ENCODE results near the gene ADAMTS2.
"Not testable (repeated sequence)": the region's sequence is repeated elsewhere in the genome, so short reads cannot be mapped to it uniquely, and the experiment has no call there.

The ADAMTS2 gene

DNA sequence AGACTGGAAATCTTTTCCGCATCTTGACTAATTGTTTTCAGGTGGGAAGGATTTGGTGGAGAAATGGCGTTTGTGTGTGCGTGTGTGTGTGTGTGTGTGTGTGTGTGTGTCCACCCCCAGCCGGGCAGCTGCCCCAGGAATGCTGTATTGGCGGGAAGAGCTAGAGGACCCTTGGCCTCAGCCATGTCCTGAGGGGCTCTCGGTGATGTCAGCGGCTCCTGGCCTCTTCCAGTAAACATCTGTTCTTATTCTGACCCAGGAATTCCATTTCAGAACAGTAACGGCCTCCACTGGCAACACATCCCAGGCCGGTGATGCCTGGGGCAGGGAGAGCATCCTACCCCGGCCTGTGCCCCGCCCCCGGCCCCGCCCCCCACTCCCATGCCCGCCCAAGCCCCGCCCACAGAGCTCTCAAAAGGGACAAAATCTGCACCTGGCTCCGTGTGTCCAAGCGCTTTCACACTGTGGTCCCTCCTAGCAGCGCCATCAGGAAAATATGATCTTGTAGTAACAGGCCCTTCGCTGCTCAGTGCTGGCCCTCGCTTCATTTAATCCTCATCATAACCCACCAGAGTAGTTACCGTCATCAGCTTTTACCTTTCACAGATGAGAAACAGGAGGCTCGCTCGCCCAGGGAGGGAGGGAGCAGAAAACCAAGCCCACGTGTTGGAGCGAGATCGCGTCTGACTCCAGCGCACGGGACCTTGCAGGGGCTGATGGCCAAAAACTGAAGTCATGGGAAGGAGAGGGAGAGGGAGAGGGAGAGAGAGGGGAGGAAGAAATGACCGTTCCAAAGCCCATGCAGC lies 18.9 kb downstream of the ADAMTS2 start:
- Histone ChIP-seq H4K20me1 (ENCODE audit: low read depth, low read length) (no peaks in the 10 kb centered on the region), H3K27ac (ENCODE audit: low read depth, low read length) (no peak overlapping the region), H3K9ac (ENCODE audit: low read length) (no peak overlapping the region), H2AFZ (ENCODE audit: low read depth, low read length, severe bottlenecking) (no peak overlapping the region), H3K9me3 (ENCODE audit: insufficient read depth, low read length) (no peaks in the 10 kb centered on the region), H3K4me2 (ENCODE audit: low read depth, low read length, poor library complexity, severe bottlenecking) (no peak overlapping the region), H3K4me3 (ENCODE audit: insufficient read depth, low read length, poor library complexity, severe bottlenecking) (no peak overlapping the region), H3K27me3 (ENCODE audit: low read length) (no peaks in the 10 kb centered on the region), H3K79me2 (ENCODE audit: insufficient read depth, low read length) (no peaks in the 10 kb centered on the region), H3K9me2 (replicated peaks; ENCODE audit: insufficient read depth, low read length) (no peaks in the 10 kb centered on the region), H3F3A (ENCODE audit: insufficient read depth) (no peaks in the 10 kb centered on the region), H3K36me3 (ENCODE audit: low read length) (no peaks in the 10 kb centered on the region)
- TF ChIP-seq EZH2phosphoT487 (conservative IDR thresholded peaks at IDR 0.05; ENCODE audit: low read length) = no peak
- TF ChIP-seq, protein P1, sequence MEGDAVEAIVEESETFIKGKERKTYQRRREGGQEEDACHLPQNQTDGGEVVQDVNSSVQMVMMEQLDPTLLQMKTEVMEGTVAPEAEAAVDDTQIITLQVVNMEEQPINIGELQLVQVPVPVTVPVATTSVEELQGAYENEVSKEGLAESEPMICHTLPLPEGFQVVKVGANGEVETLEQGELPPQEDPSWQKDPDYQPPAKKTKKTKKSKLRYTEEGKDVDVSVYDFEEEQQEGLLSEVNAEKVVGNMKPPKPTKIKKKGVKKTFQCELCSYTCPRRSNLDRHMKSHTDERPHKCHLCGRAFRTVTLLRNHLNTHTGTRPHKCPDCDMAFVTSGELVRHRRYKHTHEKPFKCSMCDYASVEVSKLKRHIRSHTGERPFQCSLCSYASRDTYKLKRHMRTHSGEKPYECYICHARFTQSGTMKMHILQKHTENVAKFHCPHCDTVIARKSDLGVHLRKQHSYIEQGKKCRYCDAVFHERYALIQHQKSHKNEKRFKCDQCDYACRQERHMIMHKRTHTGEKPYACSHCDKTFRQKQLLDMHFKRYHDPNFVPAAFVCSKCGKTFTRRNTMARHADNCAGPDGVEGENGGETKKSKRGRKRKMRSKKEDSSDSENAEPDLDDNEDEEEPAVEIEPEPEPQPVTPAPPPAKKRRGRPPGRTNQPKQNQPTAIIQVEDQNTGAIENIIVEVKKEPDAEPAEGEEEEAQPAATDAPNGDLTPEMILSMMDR (IDR thresholded peaks at IDR 0.05; ENCODE audit: insufficient read depth, low read length, poor library complexity, severe bottlenecking) = no peak

DNA sequence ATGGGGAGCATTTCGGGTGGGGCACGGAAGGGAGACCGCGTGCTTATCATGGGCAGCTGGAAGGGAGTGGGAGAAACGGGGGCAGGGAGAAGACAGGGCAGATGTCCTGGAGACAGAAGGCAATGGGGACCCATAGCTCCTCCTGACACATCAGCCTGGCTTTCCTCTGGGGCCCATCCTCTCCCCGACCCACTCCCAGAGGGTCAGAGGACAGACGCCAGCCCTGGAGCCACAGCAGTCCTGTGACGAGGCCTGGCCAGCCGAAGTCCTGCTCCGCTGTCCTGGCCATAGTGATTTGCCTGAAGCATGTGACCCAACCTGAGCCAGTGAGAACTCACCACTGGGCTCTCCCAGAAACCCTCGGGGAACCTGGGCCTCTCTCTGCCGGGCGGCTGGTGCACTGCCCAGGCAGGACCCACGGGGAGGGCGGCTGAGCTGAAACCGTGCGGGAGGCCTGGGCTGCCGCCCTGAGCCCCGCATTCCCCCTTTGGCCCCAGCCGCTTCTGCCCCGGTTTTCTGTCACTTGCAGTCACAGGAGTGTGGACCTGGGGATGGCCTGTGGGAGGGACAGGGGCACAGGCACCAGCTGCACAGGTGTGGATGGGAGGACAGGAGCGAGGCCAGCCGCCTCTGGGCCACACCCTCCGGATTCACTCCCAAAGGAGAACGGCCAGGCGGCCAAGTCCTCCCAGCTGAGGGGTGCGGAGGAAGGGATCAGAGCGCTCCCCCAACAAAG lies 19.8 kb downstream of the ADAMTS2 start:
- H3K27ac ChIP-seq (ENCODE audit: low read depth, low read length) = no peak overlapping the region
- H3K79me2 ChIP-seq (ENCODE audit: insufficient read depth, low read length) = no peaks in the 10 kb centered on the region
- no peaks in the 10 kb centered on the region for H4K20me1 ChIP-seq (ENCODE audit: low read depth, low read length)
- no peak overlapping the region for H3K4me2 ChIP-seq (ENCODE audit: low read depth, low read length, poor library complexity, severe bottlenecking)
- H3F3A ChIP-seq (ENCODE audit: insufficient read depth) = no peaks in the 10 kb centered on the region
- no peaks in the 10 kb centered on the region for H3K27me3 ChIP-seq (ENCODE audit: low read length)
- no peaks in the 10 kb centered on the region for H3K9me2 ChIP-seq (replicated peaks; ENCODE audit: insufficient read depth, low read length)
- no peak overlapping the region for H3K4me3 ChIP-seq (ENCODE audit: insufficient read depth, low read length, poor library complexity, severe bottlenecking)
- no peaks in the 10 kb centered on the region for H3K36me3 ChIP-seq (ENCODE audit: low read length)
- H3K9me3 ChIP-seq (ENCODE audit: insufficient read depth, low read length) = no peaks in the 10 kb centered on the region
- no peak overlapping the region for H2AFZ ChIP-seq (ENCODE audit: low read depth, low read length, severe bottlenecking)
- no peak for TF ChIP-seq EZH2phosphoT487 (conservative IDR thresholded peaks at IDR 0.05; ENCODE audit: low read length)
- TF ChIP-seq, protein P1 (IDR thresholded peaks at IDR 0.05; ENCODE audit: insufficient read depth, low read length, poor library complexity, severe bottlenecking) = no peak
- no peak overlapping the region for H3K9ac ChIP-seq (ENCODE audit: low read length)

DNA sequence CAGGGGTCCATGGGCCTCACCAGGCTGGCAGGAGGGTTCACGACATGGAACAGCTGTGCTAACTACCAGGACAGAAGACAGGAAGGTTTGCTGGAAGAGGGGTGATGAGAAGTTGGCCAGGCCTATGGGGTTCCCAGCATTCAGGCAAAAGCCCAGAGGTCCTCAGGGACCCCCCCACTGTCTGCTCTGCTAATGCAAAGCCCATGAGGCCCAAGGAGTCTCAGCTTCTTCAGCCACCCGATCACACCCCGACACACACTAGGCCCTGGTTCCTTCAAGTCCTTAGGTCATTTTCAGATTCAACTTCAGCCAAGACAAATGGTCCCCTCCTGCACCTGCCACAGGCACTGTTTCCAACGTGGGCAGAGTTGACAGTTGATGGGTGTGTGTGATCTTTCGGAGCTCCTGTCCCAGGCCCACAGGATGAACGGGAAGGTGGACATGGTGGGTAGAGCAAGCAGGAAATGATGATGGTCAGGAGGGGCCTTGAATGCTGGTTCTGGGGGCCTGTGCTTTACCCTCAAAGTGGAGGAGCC lies 20.4 kb downstream of the ADAMTS2 start:
- Histone ChIP-seq H3K36me3 (ENCODE audit: low read length) (no peaks in the 10 kb centered on the region), H3K9ac (ENCODE audit: low read length) (no peak overlapping the region), H3F3A (ENCODE audit: insufficient read depth) (no peaks in the 10 kb centered on the region), H3K27me3 (ENCODE audit: low read length) (no peaks in the 10 kb centered on the region), H3K9me3 (ENCODE audit: insufficient read depth, low read length) (no peaks in the 10 kb centered on the region), H3K27ac (ENCODE audit: low read depth, low read length) (no peak overlapping the region), H3K9me2 (replicated peaks; ENCODE audit: insufficient read depth, low read length) (no peaks in the 10 kb centered on the region), H4K20me1 (ENCODE audit: low read depth, low read length) (no peaks in the 10 kb centered on the region), H3K4me3 (ENCODE audit: insufficient read depth, low read length, poor library complexity, severe bottlenecking) (no peak overlapping the region), H3K79me2 (ENCODE audit: insufficient read depth, low read length) (no peaks in the 10 kb centered on the region), H2AFZ (ENCODE audit: low read depth, low read length, severe bottlenecking) (no peak overlapping the region), H3K4me2 (ENCODE audit: low read depth, low read length, poor library complexity, severe bottlenecking) (no peak overlapping the region)
- TF ChIP-seq EZH2phosphoT487 (conservative IDR thresholded peaks at IDR 0.05; ENCODE audit: low read length) = no peak
- TF ChIP-seq, protein P1 (IDR thresholded peaks at IDR 0.05; ENCODE audit: insufficient read depth, low read length, poor library complexity, severe bottlenecking) = no peak

DNA sequence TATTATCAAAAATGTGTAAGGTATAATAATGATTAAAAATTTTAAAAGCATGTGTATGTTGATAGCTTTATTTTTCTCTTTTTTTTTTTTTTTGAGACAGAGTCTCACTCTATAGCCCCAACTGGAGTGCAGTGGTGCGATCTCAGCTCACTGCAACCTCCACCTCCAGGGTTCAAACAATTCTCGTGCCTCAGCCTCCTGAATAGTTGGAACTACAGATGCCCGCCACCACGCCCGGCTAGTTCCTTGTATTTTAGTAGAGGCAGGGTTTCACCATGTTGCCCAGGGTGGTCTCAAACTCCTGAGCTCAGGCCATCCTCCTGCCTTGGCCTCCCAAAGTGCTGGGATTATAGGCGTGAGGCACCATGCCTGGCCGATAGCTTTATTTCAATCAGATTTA lies 20.9 kb downstream of the ADAMTS2 start:
- H3K4me3 ChIP-seq (ENCODE audit: insufficient read depth, low read length, poor library complexity, severe bottlenecking); H3K4me2 ChIP-seq (ENCODE audit: low read depth, low read length, poor library complexity, severe bottlenecking); H3K9ac ChIP-seq (ENCODE audit: low read length); H3K27me3 ChIP-seq (ENCODE audit: low read length); H3K27ac ChIP-seq (ENCODE audit: low read depth, low read length); H4K20me1 ChIP-seq (ENCODE audit: low read depth, low read length); H2AFZ ChIP-seq (ENCODE audit: low read depth, low read length, severe bottlenecking); H3K9me3 ChIP-seq (ENCODE audit: insufficient read depth, low read length); H3K36me3 ChIP-seq (ENCODE audit: low read length); H3K9me2 ChIP-seq (replicated peaks; ENCODE audit: insufficient read depth, low read length); H3F3A ChIP-seq (ENCODE audit: insufficient read depth); H3K79me2 ChIP-seq (ENCODE audit: insufficient read depth, low read length): not testable (repeated sequence)
